ENCODE measurements around the gene ZNF618. TPM values are rescaled to one million over a fixed set of nuclear protein-coding genes. Genes with fewer than 3 reads are reported as not detected.

Gene ZNF618
- total RNA-seq, 1 donor from 2014 or later: 1.9 TPM

- TF ChIP-seq CTCF (IDR thresholded peaks at IDR 0.05; ENCODE audit: borderline replicate concordance): no peak
- H3K36me3 ChIP-seq: no peaks in the 10 kb centered on the region
These were observed 504 bp upstream of the ZNF618 start for GRCh38 chr9:113875459-113876150.

GRCh38 chr9:113876993-113877368, 872 bp downstream of the ZNF618 start:
- Histone ChIP-seq H3K4me3 (peak overlapping the region; percentile 92), H3K27ac (replicated peaks) (peak overlapping the region; percentile 75), H3K36me3 (no peaks in the 10 kb centered on the region), H3K9me3 (replicated peaks) (no peaks in the 10 kb centered on the region), H3K4me1 (peaks cover 24% of the 10 kb centered on the region), H3K27me3 (ENCODE audit: low read depth) (peaks cover 3% of the 10 kb centered on the region)
- intact Hi-C loops (cut with micrococcal nuclease): no loop called here
- no peak for DNase-seq
- TF ChIP-seq CTCF (IDR thresholded peaks at IDR 0.05; ENCODE audit: borderline replicate concordance): peak; percentile 1

More at GRCh38 chr9:113875459-113876150, 504 bp upstream of the ZNF618 start:
- DNase-seq: no peak
- H3K9me3 ChIP-seq (replicated peaks): no peaks in the 10 kb centered on the region
- intact Hi-C loops (cut with micrococcal nuclease): no loop called here
- H3K4me3 ChIP-seq: peak overlapping the region; percentile 57
- peaks cover 24% of the 10 kb centered on the region for H3K4me1 ChIP-seq
- H3K27ac ChIP-seq (replicated peaks): no peak overlapping the region
- peaks cover 3% of the 10 kb centered on the region for H3K27me3 ChIP-seq (ENCODE audit: low read depth)

GRCh38 chr9:113879318-113879717, 3.2 kb downstream of the ZNF618 start:
- Histone ChIP-seq H3K36me3 (no peaks in the 10 kb centered on the region), H3K27ac (replicated peaks) (no peak overlapping the region), H3K9me3 (replicated peaks) (no peaks in the 10 kb centered on the region), H3K4me3 (peak overlapping the region; percentile 2), H3K4me1 (peaks cover 24% of the 10 kb centered on the region), H3K27me3 (ENCODE audit: low read depth) (peaks cover 18% of the 10 kb centered on the region)
- intact Hi-C loops (cut with micrococcal nuclease): no loop called here
- TF ChIP-seq CTCF (IDR thresholded peaks at IDR 0.05; ENCODE audit: borderline replicate concordance): no peak
- no peak for DNase-seq

GRCh38 chr9:113879911-113880310, 3.8 kb downstream of the ZNF618 start:
- Histone ChIP-seq H3K36me3 (no peaks in the 10 kb centered on the region), H3K9me3 (replicated peaks) (no peaks in the 10 kb centered on the region), H3K4me1 (peaks cover 26% of the 10 kb centered on the region), H3K27ac (replicated peaks) (no peak overlapping the region), H3K27me3 (ENCODE audit: low read depth) (peaks cover 24% of the 10 kb centered on the region), H3K4me3 (peak overlapping the region; percentile 2)
- no peak for DNase-seq
- intact Hi-C loops (cut with micrococcal nuclease): no loop called here
- TF ChIP-seq CTCF (IDR thresholded peaks at IDR 0.05; ENCODE audit: borderline replicate concordance): no peak

GRCh38 chr9:113882181-113882580, 6.1 kb downstream of the ZNF618 start:
- TF ChIP-seq CTCF (IDR thresholded peaks at IDR 0.05; ENCODE audit: borderline replicate concordance): no peak
- Histone ChIP-seq H3K4me3 (no peak overlapping the region), H3K27me3 (ENCODE audit: low read depth) (peaks cover 24% of the 10 kb centered on the region), H3K9me3 (replicated peaks) (no peaks in the 10 kb centered on the region), H3K27ac (replicated peaks) (no peak overlapping the region), H3K36me3 (no peaks in the 10 kb centered on the region), H3K4me1 (peaks cover 35% of the 10 kb centered on the region)
- intact Hi-C loops (cut with micrococcal nuclease): no loop called here
- DNase-seq: no peak
